DMS53 (cell line): ENCODE measurements around the gene OR5L1.

Source experiments
- DNase-seq: peaks from one replicate; lab custom pipeline; 2025; lab: John Stamatoyannopoulos, UW

Gene OR5L1

GRCh38 chr11:55811067-55811466, at the start of gene OR5L1:
Gene OR5L1, plus strand, starts transcription at chr11:55811367. Its CDS starts 100 bp downstream, at chr11:55811467.
- no peak for DNase-seq

- no peak for DNase-seq
These were observed 38.0 kb upstream of the OR5L1 start, which contains the start of gene OR5D13 for GRCh38 chr11:55773138-55773537. Gene OR5D13, plus strand, starts transcription at chr11:55773438. Its CDS starts 0 bp downstream, at chr11:55773438.

DNA sequence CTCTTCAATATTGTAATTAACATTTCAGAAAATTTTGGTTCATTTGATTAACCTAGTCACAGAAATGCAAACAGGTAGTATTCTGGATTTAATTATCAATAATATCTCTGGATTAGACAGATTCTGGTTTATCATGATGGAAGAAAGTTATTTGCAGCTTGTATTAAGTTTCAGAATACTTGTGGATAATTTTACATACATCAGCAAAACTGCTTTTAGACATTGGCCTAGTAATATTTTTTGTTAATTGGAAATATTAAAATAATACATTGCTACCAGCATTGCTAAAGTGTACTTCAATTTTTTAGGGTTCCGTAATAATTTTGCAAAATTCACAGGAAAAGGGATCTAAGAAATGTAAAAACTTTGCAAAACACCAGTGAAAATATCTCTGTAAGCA, 19.6 kb upstream of the OR5L1 start:
- no peak for DNase-seq

GRCh38 chr11:55793321-55793720, 17.8 kb upstream of the OR5L1 start:
- DNase-seq = no peak

- no peak for DNase-seq
These were observed 15.9 kb upstream of the OR5L1 start, which contains the start of gene OR5D14 for GRCh38 chr11:55795256-55795655. Gene OR5D14, plus strand, starts transcription at chr11:55795556. Its CDS starts 0 bp downstream, at chr11:55795556.

DNA sequence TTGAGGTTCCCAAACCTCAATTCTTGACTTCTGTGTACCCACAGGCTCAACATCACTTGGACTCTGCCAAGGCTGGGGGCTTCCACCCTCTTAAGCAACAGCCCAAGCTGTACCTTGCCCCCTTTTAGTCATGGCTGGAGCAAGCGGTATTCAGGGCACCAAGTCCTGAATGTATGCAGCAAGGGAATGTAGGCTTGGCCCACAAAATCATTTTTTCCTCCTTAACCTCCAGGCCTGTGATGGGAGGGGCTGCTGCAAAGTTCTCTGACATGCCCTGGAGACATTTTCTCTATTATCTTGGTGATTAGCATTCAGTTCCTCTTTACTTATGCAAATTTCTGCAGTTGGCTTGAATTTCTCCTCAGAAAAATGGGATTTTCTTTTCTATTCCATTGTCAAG, 4.9 kb upstream of the OR5L1 start:
- no peak for DNase-seq

DNA sequence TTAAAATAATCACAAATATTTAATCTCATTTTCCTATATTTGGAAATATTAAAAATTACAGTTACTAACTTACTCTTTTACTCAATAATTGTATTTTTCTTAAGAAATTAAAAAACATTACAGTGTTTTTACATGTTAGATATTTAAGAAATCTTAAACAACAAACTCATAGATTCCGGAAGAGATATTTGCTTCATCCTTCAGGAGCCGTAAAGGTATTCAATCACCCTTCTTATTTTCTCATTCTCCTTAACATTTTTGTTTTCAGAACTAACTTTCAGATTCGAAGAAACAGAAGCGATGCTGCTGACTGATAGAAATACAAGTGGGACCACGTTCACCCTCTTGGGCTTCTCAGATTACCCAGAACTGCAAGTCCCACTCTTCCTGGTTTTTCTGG, 8.2 kb downstream of the OR5L1 start, which contains the start of gene OR5D18:
OR5D18 (plus strand) TSS at position 301 of the 400 bp plus-strand sequence; CDS start at position 301, 0 bp downstream.
- no peak for DNase-seq

DNA sequence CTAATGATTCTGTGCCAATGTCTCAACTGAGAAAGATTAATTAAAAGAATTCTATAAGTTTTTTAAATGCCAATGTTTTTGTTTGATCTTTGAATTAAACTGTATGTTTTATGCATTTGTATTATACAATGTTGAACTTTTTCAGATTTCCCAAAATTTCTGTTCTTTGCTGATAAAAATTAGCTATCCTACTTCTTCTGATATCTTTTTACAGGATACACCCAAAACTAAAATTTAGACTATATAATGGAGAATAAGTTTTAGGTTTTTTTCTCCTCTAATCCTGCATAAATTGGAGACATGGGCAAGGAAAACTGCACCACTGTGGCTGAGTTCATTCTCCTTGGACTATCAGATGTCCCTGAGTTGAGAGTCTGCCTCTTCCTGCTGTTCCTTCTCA, 15.8 kb downstream of the OR5L1 start, which contains the start of gene OR5L2:
OR5L2 (plus strand) TSS at position 301 of the 400 bp plus-strand sequence; CDS start at position 301, 0 bp downstream.
- DNase-seq = no peak

DNA sequence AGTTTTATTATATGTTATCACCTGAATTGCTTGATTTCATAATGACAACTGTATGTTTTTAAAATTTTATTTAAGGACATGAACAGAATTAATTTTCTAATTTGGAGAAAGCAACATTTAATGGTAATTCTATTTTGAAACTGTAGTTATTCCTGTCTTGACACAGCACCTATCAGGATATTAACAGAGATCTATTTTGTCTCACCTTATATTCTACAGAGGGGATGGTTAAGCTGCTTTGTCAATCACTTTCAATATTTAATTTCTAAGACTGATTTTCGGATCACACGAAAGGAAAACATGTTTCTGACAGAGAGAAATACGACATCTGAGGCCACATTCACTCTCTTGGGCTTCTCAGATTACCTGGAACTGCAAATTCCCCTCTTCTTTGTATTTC, 27.3 kb downstream of the OR5L1 start, which contains the start of gene OR5D16:
OR5D16 (plus strand) TSS at position 301 of the 400 bp plus-strand sequence; CDS start at position 301, 0 bp downstream.
- DNase-seq = no peak

- no peak for DNase-seq
These were observed 36.3 kb downstream of the OR5L1 start for GRCh38 chr11:55847453-55847852.

GRCh38 chr11:55849037-55849436, 37.9 kb downstream of the OR5L1 start:
- DNase-seq = no peak

DNA sequence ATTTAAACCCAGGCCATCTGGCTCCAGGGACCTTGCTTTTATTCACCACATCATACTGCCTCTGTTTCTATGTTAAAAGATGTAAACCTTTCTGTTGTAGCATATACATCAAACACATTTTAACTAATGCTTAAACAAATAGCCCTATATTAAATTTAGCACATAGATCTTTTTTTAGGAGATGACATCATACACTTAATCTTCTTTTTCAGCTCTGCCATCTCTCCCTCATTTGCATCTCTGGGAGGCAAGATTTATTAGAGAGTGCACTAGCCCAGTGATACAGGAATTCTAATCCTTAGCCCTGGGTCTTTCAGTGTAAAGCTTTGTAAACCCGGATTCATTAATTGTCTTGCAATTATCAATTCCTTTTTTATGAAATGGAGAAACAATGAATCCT, 41.0 kb downstream of the OR5L1 start:
- DNase-seq = no peak

DNA sequence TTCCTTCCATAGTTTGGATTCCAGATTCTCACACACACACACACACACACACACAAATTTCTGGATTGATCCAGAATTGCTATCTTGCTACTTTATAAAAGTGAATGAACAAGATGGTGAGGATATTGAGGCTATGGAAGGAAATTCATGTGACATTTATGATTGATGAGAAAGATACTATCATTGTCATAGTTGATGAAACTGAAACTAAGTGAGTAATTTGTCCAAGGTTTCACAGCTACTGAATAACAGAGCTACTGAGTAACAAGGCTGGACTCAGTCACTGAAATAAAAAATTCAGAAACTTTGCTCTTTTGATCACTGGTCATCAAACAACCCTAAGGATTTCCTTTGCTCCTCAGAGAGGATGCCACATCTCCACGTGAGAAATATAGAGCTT, 43.5 kb downstream of the OR5L1 start:
- no peak for DNase-seq
